Gastroesophageal sphincter (tissue), 3 donors: ENCODE results near the gene TIGD2.

ENCODE experiments used
- EP300 ChIP-seq: sonication (generic); formaldehyde crosslinking; IDR thresholded peaks from one replicate; pipeline ENCODE4 v1.6.1; 2017; ENCODE audit warnings: antibody characterized with exemption, mild to moderate bottlenecking
- POLR2A ChIP-seq, 2 donors: fragments of 450-650 bp; IDR thresholded peaks; one replicate each; pipeline ENCODE4 v1.6.1; 2017; ENCODE audit warnings: antibody characterized with exemption in 2 of 2, mild to moderate bottlenecking in 2 of 2, moderate library complexity in 1 of 2
- TF ChIP-seq, protein P1 (sequence below), 4 experiments: fragments of 200-600 bp in 2 of 4; fragments of 450-650 bp in 2 of 4; sonication (generic) in 1 of 4; IDR thresholded peaks; one replicate each; pipeline ENCODE4 v1.5.1; 2017 to 2019; ENCODE audit warnings: antibody characterized with exemption in 4 of 4, mild to moderate bottlenecking in 2 of 4, moderate library complexity in 2 of 4

DNA sequence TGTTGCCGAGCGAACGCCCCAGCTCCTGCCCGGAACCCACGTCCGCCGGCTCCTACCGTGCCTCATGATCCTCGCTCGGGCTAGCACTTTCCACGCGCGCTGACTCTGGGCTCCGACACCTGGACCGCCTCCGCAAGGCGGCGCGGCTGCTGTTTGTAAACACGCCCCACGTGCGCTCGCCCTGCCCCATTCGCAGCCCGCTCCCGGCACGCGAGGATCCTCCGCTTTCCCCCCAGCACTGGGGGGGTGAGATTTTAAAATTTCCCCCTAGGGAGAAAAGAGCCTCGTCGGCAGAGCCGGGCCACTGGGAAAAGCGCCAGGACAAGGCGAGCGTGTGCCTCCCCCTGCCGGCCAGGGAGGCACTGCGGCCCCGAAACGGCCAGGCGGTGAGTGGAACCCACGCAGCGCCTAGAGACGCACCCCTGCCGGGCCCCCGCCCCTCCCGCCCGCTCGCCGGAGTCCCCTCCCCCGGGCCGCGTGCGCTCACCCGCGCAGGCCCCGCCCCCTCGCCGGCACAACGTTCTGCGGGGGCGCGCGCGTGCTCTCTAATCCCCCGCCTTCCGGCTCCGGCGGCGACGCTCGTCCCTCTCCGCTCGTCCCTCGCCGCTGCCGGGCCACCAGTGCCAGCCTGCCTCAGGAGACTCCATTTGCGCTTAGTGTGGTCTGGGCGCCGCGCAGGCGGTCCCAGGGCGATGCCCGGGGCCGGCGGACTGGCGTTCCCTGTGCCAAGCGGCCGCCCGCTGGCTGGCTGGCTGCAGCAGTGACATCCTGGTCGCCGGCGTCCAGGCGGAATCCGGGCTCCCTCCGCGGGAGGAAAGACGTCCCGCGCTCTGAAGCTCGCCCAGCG lies at the start of gene TIGD2:
- TF ChIP-seq, protein P1, sequence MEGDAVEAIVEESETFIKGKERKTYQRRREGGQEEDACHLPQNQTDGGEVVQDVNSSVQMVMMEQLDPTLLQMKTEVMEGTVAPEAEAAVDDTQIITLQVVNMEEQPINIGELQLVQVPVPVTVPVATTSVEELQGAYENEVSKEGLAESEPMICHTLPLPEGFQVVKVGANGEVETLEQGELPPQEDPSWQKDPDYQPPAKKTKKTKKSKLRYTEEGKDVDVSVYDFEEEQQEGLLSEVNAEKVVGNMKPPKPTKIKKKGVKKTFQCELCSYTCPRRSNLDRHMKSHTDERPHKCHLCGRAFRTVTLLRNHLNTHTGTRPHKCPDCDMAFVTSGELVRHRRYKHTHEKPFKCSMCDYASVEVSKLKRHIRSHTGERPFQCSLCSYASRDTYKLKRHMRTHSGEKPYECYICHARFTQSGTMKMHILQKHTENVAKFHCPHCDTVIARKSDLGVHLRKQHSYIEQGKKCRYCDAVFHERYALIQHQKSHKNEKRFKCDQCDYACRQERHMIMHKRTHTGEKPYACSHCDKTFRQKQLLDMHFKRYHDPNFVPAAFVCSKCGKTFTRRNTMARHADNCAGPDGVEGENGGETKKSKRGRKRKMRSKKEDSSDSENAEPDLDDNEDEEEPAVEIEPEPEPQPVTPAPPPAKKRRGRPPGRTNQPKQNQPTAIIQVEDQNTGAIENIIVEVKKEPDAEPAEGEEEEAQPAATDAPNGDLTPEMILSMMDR (IDR thresholded peaks at IDR 0.05) = peak; percentile 67 to 92 (median 84)
- TF ChIP-seq EP300 (no peak), POLR2A (IDR thresholded peaks at IDR 0.05) (peak; percentile 49 to 73)
